ENCODE data around the gene C1orf174. TPM values are rescaled to one million over a fixed set of nuclear protein-coding genes. Genes with fewer than 3 reads are reported as not detected.

The C1orf174 gene
- total and polyA plus RNA-seq, 2 of the 13 experiments (the other 11 are each of a cell fraction or from before 2014, with no cell fraction given), result 21.6 to 31.4 TPM

DNA sequence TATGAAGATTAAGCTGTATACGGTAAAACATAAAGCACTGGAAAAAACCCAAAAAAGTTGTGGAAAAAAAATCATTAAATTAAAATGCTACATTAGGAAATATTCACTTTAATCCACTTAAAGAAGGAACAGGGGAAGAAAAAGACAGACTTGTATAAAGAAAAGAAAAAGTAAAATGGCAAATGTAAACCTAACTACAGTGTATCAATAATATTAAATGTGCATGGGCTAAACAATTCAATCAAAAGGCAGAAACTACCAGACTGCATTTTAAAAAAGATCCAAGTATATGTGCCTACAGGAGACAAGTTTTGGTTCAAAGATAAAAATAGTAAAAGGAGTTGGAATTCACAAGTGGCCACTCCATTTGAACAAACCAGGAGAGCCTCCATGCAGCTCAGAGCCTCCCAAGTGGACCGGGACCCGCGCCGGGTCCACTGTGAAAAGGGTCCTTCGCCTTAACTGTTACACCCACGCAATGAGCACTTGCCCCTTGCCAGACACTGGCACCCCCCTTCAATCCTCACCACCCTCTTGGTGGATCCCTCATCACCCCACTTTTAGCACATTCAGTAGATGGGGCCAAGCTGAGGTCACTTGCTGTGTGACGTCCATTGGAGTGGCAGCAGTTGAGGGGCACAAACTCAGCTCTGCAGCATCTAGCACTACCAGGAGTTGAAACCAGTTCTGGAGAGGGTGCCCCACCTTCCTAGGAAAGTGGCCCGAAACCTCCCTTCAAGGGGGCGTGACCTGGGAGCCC, 898 bp downstream of the C1orf174 start:
- BruUV-seq (replicated peaks), result no TSS peak
- no peak overlapping the region for H2AFZ ChIP-seq (ENCODE audit: low read length)

More for the DNA sequence above, 898 bp downstream of the C1orf174 start:
- H3K9ac ChIP-seq (ENCODE audit: insufficient read depth, low read depth, low read length), result peak overlapping the region; percentile 95
- peak overlapping the region; percentile 85 for H3K4me2 ChIP-seq (ENCODE audit: low read depth, low read length)
- H3K4me1 ChIP-seq (ENCODE audit: insufficient read depth, low read length), result peaks cover 48% of the 10 kb centered on the region
- in situ Hi-C loops (cut with HindIII; ENCODE audit: extremely low pct_ligation_motif_present, low pct_unique_long_range_greater_than_20kb), result no loop called here
- no peaks in the 10 kb centered on the region; a peak in 1 of 5 replicates for H3K27me3 ChIP-seq (ENCODE audit: control insufficient read depth in 1 of 2, insufficient read depth in 2 of 2, low read length in 2 of 2)
- peak overlapping the region; percentile 99 for H3K27ac ChIP-seq (ENCODE audit: extremely low read length, insufficient read depth, low read length)
- no peak; the same call in 2 of the 3 replicates for ATAC-seq
- ChIA-PET CTCF (ENCODE audit: low intra/inter-chr PET ratio, low total read pairs) (no interaction called here), POLR2A (interaction anchor here (1.6 to 1.7 kb wide), 2 partner anchors 41 to 128 kb away, joined by 5 to 10 read pairs; partner anchors contain the start of genes CEP104 and DFFB)
- no peaks in the 10 kb centered on the region for H4K20me1 ChIP-seq (ENCODE audit: insufficient read depth, low read length)
- DNase-seq (ENCODE audit: low spot score), result peak; percentile 43
- H3K4me3 ChIP-seq (replicated peaks in 1 of 3; ENCODE audit: insufficient read depth in 1 of 3, low read depth in 2 of 3, low read length in 3 of 3), result peak overlapping the region; percentile 85 to 97 (median 88)
- H3K79me2 ChIP-seq (ENCODE audit: insufficient read depth, low read length), result peaks cover 56% of the 10 kb centered on the region
- intact Hi-C loops (cut with micrococcal nuclease; ENCODE audit: unreplicated experiment), result no loop called here
- H3K36me3 ChIP-seq (replicated peaks in 1 of 2; ENCODE audit: control insufficient read depth in 1 of 2, insufficient read depth in 2 of 2, low read length in 2 of 2), result peaks cover 4 to 17% of the 10 kb centered on the region in 2 experiments; a peak in 2 of 5 replicates
- WGBS (ENCODE audit: low lambda C conversion rate), result 14% methylated on average over 6 of the region's 10 CpGs
- no peak for FAIRE-seq
- TF ChIP-seq, protein P1, sequence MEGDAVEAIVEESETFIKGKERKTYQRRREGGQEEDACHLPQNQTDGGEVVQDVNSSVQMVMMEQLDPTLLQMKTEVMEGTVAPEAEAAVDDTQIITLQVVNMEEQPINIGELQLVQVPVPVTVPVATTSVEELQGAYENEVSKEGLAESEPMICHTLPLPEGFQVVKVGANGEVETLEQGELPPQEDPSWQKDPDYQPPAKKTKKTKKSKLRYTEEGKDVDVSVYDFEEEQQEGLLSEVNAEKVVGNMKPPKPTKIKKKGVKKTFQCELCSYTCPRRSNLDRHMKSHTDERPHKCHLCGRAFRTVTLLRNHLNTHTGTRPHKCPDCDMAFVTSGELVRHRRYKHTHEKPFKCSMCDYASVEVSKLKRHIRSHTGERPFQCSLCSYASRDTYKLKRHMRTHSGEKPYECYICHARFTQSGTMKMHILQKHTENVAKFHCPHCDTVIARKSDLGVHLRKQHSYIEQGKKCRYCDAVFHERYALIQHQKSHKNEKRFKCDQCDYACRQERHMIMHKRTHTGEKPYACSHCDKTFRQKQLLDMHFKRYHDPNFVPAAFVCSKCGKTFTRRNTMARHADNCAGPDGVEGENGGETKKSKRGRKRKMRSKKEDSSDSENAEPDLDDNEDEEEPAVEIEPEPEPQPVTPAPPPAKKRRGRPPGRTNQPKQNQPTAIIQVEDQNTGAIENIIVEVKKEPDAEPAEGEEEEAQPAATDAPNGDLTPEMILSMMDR (CRISPR knock-in tag; IDR thresholded peaks at IDR 0.05), result 0 out of 2 replicates have a peak, but pooled peaks have one; percentile 43
- TF ChIP-seq MTA1 (CRISPR knock-in tag; IDR thresholded peaks at IDR 0.05; ENCODE audit: borderline replicate concordance) (0 out of 2 replicates have a peak, but pooled peaks have one; percentile 1), KLF9 (CRISPR knock-in tag; IDR thresholded peaks at IDR 0.05; ENCODE audit: low read depth) (0 out of 2 replicates have a peak, but pooled peaks have one; percentile 51), ZNF280D (CRISPR knock-in tag; IDR thresholded peaks at IDR 0.05) (0 out of 2 replicates have a peak, but pooled peaks have one; percentile 9), REL (CRISPR knock-in tag; conservative IDR thresholded peaks at IDR 0.05) (0 out of 2 replicates have a peak, but pooled peaks have one; percentile 2), NFKB2 (CRISPR knock-in tag; IDR thresholded peaks at IDR 0.05; ENCODE audit: borderline replicate concordance) (0 out of 2 replicates have a peak, but pooled peaks have one; percentile 2), ZNF224 (CRISPR knock-in tag; IDR thresholded peaks at IDR 0.05) (0 out of 2 replicates have a peak, but pooled peaks have one; percentile 8), ZNF784 (CRISPR knock-in tag; IDR thresholded peaks at IDR 0.05; ENCODE audit: borderline replicate concordance) (no peak), ZNF230 (CRISPR knock-in tag; IDR thresholded peaks at IDR 0.05) (0 out of 2 replicates have a peak, but pooled peaks have one; percentile 11), ZNF891 (CRISPR knock-in tag; IDR thresholded peaks at IDR 0.05) (no peak)
- TF ChIP-seq, protein P2, sequence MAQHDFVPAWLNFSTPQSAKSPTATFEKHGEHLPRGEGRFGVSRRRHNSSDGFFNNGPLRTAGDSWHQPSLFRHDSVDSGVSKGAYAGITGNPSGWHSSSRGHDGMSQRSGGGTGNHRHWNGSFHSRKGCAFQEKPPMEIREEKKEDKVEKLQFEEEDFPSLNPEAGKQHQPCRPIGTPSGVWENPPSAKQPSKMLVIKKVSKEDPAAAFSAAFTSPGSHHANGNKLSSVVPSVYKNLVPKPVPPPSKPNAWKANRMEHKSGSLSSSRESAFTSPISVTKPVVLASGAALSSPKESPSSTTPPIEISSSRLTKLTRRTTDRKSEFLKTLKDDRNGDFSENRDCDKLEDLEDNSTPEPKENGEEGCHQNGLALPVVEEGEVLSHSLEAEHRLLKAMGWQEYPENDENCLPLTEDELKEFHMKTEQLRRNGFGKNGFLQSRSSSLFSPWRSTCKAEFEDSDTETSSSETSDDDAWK (CRISPR knock-in tag; IDR thresholded peaks at IDR 0.05), result no peak
- TF ChIP-seq, protein P3, sequence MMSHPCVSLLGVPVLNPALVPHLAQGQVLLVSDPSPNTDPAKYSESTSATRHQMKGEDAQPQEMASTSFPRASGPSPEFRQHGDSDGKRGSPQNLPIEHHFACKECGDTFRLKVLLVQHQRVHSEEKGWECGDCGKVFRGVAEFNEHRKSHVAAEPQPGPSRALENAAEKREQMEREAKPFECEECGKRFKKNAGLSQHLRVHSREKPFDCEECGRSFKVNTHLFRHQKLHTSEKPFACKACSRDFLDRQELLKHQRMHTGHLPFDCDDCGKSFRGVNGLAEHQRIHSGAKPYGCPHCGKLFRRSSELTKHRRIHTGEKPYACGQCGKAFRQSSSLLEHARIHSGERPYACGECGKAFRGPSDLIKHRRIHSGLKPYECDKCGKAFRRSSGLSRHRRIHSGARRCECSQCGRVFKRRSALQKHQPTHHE (CRISPR knock-in tag; IDR thresholded peaks at IDR 0.05; ENCODE audit: borderline replicate concordance), result 0 out of 2 replicates have a peak, but pooled peaks have one; percentile 15
- H3K9me3 ChIP-seq (ENCODE audit: low read length), result peaks cover 4% of the 10 kb centered on the region; the same call in 1 of the 2 replicates
